NB4 (cell line): ENCODE data around the gene OSBPL8.

Experiments
- DNase-seq: peaks from one replicate; pipeline ENCODE4 v3.0.0; 2010; ENCODE audit warnings: low read depth
- H3K4me3 ChIP-seq: one replicate; pipeline ENCODE4 v1.5.1; 2011; ENCODE audit warnings: mild to moderate bottlenecking, low read depth, low read length, moderate library complexity
- MAX ChIP-seq: IDR thresholded peaks from 2 replicates; pipeline ENCODE4 v1.6.1; 2011; ENCODE audit warnings: low read depth, low read length
- MYC ChIP-seq: IDR thresholded peaks from 2 replicates; pipeline ENCODE4 v1.6.1; 2011; ENCODE audit warnings: low read depth, low read length
- POLR2A ChIP-seq: IDR thresholded peaks from 2 replicates; pipeline ENCODE4 v1.6.1; 2011; ENCODE audit warnings: mild to moderate bottlenecking; ENCODE audit not compliant: insufficient read length; ENCODE audit errors: extremely low read depth
- TF ChIP-seq, protein P1 (sequence below): IDR thresholded peaks from one replicate; pipeline ENCODE4 v1.5.1; 2012; ENCODE audit warnings: low read depth, low read length

Gene OSBPL8

GRCh38 chr12:76457010-76457409, 102.6 kb downstream of the OSBPL8 start:
- TF ChIP-seq, protein P1, sequence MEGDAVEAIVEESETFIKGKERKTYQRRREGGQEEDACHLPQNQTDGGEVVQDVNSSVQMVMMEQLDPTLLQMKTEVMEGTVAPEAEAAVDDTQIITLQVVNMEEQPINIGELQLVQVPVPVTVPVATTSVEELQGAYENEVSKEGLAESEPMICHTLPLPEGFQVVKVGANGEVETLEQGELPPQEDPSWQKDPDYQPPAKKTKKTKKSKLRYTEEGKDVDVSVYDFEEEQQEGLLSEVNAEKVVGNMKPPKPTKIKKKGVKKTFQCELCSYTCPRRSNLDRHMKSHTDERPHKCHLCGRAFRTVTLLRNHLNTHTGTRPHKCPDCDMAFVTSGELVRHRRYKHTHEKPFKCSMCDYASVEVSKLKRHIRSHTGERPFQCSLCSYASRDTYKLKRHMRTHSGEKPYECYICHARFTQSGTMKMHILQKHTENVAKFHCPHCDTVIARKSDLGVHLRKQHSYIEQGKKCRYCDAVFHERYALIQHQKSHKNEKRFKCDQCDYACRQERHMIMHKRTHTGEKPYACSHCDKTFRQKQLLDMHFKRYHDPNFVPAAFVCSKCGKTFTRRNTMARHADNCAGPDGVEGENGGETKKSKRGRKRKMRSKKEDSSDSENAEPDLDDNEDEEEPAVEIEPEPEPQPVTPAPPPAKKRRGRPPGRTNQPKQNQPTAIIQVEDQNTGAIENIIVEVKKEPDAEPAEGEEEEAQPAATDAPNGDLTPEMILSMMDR, result no peak
- no peak for TF ChIP-seq MAX
- DNase-seq, result no peak
- no peak overlapping the region for H3K4me3 ChIP-seq

- TF ChIP-seq, protein P1, result peak; percentile 39
- TF ChIP-seq MYC, result no peak
- peak; percentile 67 for DNase-seq
- H3K4me3 ChIP-seq, result no peak overlapping the region
Measured at GRCh38 chr12:76455582-76456345, 103.8 kb downstream of the OSBPL8 start.

DNA sequence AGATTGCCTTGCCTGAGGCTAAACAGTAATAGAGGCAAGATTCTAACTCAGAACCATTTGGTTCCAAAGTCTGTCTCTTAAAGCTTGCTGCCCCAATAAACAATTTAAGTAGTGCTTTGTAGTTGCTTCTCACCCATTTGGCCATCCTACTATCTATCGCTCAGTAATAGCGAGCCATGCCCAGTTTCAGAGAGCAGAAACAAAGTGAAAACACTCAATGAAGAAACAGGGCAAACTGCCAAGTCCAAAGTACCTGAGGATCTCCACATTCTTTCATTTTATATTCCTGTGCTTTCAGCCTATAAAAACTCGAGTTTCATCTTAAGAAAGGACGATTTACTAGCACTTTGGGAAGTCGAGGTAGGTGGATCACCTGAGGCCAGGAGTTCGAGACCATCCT, 108.0 kb downstream of the OSBPL8 start:
- no peak overlapping the region for H3K4me3 ChIP-seq
- DNase-seq, result no peak
- TF ChIP-seq POLR2A (no peak), MYC (no peak), MAX (no peak)
- TF ChIP-seq, protein P1, result no peak

DNA sequence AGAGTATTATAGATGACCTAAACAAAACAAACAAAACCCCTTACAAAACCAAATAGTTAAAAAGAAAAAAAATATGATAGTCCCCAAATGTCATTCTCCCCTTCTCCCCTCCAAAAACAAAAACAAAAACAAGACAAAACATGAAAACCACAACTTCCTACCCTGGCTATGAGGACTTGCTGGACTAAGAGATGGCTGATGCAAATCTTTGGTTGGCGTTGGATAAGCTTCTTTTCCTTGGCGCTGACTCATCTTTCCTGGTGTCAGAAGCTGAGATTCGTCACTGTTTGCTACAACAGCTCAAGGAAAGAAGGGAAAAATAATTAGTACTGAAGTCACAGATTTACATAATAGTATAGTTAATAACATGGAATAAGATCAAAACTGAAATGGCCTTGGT, 108.9 kb downstream of the OSBPL8 start:
- DNase-seq, result no peak
- H3K4me3 ChIP-seq, result no peak overlapping the region
- TF ChIP-seq POLR2A (no peak), MYC (no peak), MAX (no peak)
- TF ChIP-seq, protein P1, result no peak

DNA sequence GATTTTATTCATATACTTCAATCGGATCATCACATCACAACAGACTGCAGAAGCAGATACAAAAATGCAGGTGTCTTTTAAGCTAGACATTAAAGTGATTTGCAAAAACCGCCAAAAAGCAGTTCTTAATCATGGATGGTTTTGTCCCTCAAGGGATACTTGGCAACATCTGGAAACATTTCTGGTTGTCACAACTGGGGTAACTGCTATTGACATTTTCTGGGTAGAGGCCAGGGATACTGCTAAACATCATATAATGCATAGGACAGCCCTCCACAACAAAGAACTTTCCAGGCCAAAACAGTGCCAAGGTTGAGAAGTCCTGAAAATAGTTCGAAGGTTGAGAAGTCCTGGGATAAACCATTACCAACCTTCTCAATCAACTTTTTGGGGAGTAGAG, 109.6 kb downstream of the OSBPL8 start:
- no peak for DNase-seq
- TF ChIP-seq, protein P1, result no peak
- TF ChIP-seq POLR2A (no peak), MAX (no peak), MYC (no peak)

GRCh38 chr12:76449583-76449982, 110.0 kb downstream of the OSBPL8 start:
- DNase-seq, result no peak
- H3K4me3 ChIP-seq, result no peak overlapping the region
- TF ChIP-seq POLR2A (no peak), MAX (no peak), MYC (no peak)
- TF ChIP-seq, protein P1, result no peak

More for the DNA sequence above, 109.6 kb downstream of the OSBPL8 start:
- no peak overlapping the region for H3K4me3 ChIP-seq
